Endometrium (tissue), 2 donors: ENCODE results near the gene ZBTB3.
"Not testable (repeated sequence)": the region's sequence is repeated elsewhere in the genome, so short reads cannot be mapped to it uniquely, and the experiment has no call there.

Experiments used
- FAIRE-seq: peaks from 2 replicates; lab custom pipeline; 2012; peaks lifted over from hg19 to GRCh38; lab: Jason Lieb, UNC
- donor health status: control.
- donor health status: control.

The ZBTB3 gene

DNA sequence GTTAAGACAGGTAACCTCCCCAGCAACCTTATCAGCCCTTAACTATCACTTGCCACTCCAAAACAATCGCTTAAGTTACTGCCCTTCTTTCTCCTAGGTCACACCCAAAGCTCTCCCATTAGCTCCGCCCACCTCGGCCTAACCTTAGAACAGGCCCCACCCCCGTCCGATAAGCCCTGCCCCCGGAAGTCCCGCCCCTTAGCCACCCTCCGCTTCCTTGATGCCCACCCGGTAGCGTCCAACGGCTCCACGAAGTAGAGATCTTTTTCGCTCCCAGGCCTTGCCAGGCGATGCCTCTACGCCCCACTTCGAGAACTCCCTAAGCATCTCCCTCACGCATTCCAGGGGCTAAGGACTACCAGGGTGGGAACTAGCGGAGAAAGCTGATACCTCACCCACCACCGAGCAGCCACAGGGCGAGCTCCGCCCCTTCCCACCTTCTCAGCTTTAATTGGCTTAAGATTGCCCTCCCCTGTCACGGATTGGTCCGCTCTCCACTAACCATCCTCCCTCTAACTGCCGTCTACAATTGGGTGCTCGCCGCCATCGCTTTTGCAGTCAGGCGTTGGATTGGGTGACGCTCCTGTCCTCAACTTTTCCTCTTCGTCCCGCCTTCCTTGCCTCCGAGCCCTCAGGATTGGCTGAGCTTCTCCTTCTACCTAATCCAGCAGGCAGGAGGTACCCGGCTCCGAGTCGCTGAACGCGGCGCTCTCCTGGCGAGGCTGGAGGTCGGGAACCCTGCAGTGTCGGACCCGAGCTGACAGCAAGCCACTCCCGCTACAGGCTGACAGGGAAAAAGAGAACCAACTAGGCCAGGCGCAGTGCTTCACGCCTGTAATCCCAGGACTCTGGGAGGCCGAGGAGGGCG, at the start of gene ZBTB3:
Gene ZBTB3, minus strand, starts transcription at position 425 of the 868 bp plus-strand sequence. CDS start 496 bp downstream, outside the sequence.
- FAIRE-seq = peak; percentile 89

DNA sequence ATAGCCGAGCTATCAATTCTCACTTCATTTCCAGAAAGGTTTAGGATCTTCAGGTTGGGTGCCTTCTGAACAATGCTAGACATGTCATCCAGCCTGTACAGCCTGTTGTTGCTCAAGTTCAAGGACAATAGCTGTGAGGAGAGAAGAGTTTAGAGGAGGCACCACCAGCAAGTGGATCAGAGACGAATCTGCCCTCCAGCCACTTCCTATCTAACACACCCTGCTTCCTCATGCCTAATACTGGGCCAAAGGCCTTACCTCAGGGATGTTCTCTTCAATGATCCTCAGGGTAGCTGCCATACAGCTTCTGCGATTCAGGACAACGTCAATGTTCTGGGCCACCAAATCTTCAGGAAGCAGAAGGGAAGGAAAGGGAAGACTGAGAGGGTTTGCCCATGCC, 47.1 kb upstream of the ZBTB3 start:
- FAIRE-seq = no peak

DNA sequence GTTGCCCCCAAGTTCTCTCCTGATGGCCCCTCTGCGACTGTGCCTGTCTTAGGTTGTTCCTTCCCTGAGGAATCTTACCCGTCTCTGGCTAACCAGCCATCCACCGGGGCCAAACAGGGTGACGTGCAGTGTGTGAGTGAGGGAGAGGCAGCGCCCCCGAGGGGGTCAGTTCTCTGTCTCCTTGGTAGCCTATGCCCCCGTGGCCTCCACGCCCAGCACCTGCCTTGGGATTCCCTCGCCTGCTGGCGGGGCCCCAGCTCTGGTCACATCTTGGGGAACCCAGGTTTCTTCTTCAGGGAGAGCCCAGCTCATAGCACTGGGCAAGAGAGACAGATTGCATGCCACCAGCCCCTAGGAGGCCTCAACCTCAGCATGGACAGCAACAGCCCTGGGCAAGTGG, 45.5 kb upstream of the ZBTB3 start:
- no peak for FAIRE-seq

DNA sequence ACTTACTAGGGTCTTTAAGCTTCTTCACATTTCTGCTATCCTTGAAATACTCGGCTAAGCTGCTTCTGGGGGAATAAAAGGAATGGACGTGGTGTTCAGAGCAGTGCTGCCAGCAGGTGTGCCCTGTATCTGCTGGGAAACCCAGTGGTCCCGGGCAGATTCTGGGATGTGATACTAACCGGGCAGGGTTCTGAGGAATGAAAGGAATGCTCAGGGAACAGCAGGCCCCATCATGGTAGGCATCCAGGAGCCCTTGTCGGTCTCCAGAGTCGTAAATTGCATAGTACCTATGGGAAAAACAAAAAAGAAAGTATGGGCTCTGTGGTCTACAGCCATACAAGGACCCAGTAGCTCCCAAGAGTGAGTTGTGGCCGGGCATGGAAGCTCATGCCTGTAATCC, 42.3 kb upstream of the ZBTB3 start:
- FAIRE-seq = no peak

DNA sequence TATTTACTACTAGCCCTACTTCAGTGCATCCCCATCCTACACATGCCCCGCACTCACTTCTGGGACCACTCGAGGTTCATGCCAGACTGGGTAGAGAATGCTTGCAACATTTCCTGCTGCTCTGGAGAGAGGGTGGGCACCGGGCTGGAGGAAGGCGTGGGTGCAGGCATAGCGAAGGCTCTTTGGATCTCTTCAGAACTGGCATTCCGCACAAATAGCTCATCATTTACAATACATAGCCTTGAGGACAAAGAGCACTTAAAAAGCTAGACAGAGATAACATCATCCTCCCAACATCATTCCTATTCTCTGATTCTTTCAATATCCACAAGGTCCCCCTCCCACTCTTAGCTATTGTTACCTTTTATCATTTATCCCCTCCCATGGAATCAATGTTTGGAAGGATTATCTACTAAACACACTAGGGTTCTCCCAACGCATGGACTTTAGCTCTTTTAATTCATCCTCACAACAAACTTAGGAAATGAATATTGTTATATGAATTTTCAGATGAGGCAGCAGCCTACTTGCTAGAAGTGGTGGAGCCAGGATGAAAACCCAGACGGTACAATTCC, 40.3 kb upstream of the ZBTB3 start:
- FAIRE-seq = no peak

DNA sequence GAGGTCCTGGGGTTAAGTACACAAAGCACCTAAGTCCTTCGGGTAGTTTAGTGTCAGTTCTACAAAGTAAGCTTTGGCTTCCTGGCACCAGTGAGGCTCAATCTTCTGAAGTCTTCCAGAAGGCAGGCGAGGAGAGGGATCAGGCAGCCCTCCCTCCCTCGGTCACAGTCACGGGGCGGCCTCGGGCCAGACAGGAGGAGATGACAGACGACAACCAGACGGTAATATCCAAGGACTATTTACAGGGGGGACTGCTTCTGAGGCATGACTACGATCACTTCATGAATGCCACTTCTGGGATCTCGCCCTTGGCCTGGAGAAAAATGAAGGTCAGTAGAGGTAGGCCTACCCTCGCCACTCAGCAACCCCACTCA, 38.2 kb upstream of the ZBTB3 start:
- FAIRE-seq = no peak

DNA sequence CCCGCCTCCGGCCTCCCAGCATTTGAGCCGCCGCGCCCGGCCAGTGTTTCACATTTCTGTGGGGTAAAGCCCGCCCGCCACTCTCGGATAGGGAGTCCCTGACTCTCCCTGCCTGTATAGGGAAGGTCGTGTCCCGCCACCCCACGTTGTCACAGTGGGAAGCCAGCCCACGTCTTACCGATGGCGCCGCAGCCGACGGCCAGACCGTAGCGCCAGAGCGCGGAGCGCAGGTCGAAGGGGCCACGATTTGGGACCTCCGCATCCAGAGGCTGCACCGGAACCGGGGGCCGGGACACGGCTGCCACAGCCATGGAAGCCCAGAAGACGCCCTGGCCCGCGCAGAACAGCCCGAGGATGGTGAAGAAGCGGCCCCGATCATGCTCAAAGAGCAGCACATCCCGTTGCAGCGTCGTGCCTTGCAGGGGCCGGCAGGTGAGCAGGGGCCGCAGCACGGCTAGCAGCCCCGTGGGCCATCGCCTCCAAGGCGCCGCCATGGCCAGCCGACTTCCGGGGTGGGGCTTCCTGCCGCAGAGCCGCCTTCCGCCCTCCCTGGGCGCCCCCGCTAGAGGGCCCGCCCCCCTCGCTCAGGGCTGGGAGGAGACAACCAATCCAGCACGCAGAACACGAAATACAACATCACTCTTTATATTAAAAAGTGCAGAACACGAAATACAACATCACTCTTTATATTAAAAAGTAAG, 37.7 kb upstream of the ZBTB3 start, which contains the start of gene TMEM223:
Gene TMEM223, minus strand, starts transcription at position 506 of the 701 bp plus-strand sequence. Its CDS starts 12 bp downstream, at position 494.
- no peak for FAIRE-seq

DNA sequence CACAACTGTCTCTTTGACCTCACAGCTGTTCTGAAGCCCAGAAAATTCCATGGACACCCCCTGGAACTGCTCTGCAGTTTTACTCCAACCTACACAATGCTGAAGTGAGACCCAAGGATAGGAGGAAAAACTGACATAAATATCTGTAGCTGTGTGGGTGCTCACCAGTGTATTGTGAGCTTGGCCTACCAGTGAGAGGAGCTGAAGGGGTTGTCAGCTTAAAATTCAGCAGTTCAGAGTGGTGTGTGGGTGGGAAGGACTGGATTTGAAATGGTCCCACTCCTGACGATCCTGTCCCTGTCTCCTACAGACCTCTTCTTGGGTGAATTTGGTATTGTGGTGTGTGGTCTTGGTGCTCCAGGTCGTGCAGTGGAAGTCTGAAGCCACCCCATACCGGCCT, 35.6 kb upstream of the ZBTB3 start:
- no peak for FAIRE-seq

DNA sequence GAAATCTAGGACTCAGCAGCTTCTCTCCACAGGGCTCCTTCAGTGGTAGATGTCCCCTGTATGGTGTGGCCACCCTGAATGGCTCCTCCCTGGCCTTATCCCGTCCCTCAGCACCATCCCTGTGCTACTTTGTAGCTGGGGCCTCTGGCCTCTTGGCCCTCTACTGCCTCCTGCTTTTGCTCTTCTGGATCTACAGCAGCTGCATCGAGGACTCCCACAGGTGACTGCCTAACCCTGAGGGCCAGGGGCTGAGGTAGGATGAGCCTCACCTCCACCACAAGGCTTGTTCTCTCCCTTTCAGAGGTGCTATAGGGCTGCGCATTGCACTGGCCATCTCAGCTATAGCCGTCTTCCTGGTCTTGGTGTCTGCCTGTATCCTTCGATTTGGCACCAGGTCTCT, 35.0 kb upstream of the ZBTB3 start:
- no peak for FAIRE-seq

DNA sequence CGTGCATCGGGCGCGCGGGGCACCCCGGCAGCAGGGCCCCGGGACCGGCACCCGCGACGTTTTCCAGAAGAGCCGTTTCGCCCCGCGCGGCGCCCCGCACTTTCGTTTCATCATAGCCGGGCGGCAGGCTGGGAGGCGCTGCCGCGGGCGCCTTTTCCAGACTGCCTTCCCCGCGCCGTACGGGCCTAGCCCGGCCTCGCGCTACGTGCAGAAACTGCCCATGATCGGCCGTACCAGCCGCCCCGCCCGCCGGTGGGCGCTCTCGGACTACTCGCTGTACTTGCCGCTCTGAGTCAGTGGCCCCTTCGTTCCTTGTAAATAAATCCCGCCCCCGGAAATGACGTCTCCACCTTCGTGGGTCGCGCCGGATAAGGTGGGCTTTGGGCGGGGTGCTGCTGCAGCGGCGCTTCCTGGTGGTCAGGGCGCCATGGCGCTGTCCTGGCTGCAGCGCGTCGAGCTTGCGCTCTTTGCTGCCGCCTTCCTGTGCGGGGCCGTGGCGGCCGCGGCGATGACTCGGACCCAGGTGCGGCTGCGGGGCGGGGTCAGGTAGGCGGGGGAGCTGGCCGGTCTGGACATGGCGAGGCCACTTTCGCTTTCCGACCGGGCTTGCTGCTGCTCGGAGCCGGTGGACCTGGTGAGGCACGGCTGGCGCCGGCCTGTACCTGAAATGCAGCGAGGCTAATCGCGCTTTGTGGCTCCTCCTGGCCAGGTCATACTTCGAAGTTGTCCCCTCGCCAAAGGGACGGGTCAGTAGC, 33.2 kb upstream of the ZBTB3 start, which contains the start of gene TMEM179B:
Gene TMEM179B, plus strand, starts transcription at position 398 of the 755 bp plus-strand sequence. Its CDS starts 30 bp downstream, at position 428.
- FAIRE-seq = no peak

DNA sequence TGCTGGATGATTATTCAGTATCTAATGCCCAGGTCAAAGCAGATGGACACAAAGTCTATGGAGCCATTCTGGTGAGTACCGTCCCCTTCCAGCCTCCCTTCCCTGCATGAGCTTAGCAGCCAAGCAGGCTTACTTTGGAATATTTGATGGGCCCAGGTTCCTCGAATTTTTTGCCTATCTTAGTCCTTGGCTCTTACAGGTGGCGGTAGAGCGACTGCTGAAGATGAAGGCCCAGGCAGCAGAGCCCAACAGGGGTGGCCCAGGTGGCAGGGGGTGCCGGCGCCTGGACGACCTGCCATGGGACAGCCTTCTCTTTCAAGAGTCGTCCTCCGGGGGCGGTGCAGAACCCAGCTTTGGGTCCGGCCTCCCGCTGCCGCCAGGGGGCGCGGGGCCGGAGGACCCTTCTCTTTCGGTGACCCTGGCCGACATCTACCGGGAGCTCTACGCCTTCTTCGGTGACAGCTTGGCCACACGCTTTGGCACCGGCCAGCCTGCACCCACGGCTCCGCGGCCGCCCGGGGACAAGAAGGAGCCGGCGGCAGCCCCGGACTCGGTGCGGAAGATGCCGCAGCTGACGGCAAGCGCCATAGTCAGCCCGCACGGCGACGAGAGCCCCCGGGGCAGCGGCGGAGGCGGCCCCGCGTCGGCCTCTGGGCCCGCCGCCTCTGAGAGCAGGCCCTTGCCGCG, 32.5 kb upstream of the ZBTB3 start:
- FAIRE-seq = no peak

DNA sequence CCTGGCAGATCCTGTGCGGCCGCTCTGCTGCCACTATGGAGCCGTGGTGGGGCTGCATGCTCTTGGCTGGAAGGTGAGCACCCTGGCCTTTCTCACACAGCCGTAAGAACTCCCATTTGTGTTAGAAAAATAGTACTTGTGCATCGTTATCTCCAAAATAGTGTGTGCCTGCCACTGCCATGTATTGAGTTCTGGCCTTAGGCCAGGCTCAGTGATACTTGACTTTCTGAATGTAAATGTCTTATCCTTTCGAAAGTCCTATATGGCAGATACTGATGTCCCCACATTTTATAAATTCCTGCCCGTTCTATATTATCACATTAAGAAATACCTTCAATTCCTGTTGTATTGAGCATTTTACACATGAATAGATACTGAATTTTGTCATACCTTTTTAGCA, 28.8 kb upstream of the ZBTB3 start:
- FAIRE-seq = no peak

DNA sequence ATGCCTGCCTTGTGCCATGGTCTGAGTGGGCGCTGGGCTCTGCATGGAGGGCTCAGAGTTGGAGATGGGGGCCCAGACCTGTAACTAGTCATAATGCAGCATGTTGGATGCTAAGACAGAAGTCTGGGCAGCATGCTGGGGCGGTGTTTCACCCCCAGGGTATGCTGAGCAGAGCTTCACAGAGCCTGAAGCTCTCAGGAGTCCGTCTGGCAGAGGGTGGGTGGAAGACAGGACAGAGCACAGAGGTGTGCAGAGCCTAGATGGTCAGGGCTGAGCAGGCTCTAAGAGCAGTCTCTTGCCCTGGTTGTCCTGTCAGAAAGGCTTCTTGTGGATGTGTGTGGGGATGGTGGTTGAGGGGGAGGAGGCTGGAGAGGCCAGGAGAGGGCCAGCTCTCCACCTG, 24.5 kb upstream of the ZBTB3 start:
- no peak for FAIRE-seq

DNA sequence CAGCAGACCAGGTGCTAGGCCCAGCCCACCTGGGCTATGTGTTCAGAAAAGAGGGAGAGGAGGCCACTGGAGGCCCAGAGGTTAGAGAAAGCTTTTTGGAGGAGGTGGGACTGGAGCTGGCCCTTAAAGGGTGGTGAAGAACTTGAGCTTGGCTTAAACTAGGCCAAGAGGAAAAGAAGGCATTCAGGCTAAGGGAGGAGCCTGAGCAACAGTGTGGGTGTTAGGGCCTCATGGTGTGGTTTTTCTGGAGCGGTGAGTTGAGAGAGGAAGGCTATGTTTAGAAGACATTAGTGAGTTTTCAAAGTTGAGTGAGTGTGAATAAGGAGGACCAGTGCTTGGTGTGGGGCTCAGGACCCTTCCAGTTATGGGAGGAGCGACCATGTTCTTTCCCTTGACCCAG, 23.4 kb upstream of the ZBTB3 start:
- no peak for FAIRE-seq

DNA sequence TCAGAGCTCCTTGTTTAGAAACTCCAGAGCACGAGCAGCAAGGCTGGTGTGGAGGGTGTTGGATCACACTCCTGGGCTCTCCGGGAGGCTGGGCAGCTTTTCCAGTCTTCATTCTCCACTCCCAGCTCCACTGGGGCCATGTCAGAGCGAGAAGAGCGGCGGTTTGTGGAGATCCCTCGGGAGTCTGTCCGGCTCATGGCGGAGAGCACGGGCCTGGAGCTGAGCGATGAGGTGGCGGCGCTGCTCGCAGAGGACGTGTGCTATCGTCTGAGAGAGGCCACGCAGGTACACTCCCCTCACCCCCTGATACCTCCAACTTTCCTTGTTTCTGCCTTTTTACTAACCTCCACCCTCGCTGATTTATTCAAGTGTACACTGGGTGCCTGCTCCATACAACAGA, 21.7 kb upstream of the ZBTB3 start:
- FAIRE-seq = no peak

DNA sequence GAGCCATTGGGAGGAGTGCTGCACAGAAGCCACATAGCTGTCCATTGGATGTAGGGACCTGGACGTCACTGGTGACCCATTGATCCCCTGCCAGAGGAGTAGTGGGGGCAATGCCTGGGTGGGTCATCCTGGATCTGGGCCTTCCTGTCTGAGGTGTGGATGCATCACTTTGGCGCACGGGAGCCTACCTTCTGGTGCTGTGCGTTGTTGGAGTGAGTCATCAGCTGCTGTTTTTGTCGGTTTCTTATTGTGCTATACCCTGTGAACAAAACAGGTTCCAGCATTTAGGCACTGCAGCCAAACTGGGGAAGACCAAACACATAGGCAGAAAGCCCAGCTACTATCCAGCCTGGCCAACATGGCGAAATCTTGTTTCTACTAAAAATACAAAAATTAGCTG, 20.4 kb upstream of the ZBTB3 start:
- no peak for FAIRE-seq

DNA sequence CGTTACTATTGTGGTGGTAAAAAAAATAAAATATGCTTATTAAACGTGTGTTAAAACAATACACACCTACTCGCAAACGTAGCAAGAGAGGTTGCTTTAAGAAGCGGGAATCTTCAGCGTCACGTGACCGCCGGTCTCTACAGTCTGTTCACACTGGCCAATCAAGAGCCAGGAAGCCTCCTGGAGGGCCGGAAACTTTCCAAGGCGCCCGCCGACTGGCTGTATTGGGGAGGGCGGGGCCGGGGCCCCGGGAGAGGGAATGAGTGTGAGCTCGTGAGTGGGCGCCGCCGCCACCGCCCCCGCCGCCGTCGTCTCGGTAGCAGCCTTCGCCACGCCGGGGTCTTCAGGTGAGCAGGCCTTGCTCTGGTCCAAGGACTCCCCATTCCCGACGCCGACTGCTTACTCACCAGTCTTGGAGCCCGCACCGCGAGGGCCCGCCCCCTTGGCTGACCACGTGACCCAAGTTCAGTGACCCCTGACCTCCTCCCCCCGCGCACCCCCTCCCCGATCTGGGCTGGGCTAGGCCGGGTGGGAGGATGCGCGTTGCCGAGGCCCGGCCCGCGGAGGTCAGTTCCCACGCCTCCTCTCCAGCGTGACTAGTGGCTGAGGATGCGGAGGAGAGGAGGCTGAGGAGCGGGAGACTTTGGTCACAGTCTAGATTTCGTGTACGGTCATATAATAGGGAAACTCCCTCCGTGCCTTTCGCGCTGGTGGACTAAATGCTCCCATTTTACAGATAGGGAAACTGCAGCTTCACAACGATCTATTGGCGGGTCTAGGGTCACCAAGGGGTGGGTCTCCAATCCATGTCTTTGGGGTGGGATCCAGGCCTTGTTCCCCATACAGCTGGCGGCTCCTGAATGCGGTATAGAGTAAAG, 17.4 kb upstream of the ZBTB3 start, which contains the start of gene TAF6L:
Gene TAF6L, plus strand, starts transcription at position 253 of the 878 bp plus-strand sequence. CDS start 4,388 bp downstream, outside the sequence.
- peak; percentile 48 for FAIRE-seq

DNA sequence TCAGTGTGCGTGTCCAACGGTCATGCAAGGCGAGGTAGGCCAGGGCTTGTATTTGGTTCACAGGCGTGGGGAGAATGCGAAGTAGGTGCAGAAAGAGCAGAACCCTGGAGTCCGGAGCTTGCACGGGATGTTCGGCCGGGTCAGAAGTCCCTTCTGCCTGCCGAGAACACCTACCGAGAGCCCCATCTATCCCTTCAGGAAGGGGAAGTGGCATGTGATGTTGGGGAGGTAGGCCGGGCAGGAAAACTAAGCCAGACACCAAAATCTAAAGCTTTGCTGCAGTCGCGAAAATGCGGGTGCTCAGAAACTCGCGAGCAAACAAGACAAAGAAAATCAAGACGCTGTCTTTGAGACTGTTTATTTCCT, 16.8 kb upstream of the ZBTB3 start:
- no peak for FAIRE-seq

DNA sequence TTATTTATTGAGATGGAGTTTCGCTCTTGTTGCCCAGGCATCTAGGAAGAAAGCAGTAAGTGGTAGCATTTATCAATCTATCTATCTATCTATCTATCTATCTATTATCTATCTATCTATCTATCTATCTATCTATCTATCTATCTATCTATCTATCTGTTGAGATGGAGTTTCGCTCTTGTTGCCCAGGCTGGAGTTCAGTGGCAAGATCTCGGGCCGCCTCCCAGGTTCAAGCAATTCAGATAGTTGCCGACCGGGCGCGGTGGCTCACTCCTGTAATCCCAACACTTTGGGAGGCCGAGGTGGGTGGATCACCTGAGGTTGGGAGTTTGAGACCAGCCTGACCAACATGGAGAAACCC, 6.9 kb upstream of the ZBTB3 start:
- not testable (repeated sequence) for FAIRE-seq
